OCI-LY1 (cell line): ENCODE results near the gene MFN1.

Experiments
- H2AFZ ChIP-seq: fragments of 200-600 bp; sonication (generic), shearing (Covaris generic); 2 replicates; pipeline ENCODE4 v1.6.0; 2014; ENCODE audit warnings: antibody characterized with exemption, mild to moderate bottlenecking, low read length
- H3F3A ChIP-seq: fragments of 200-600 bp; sonication (generic), shearing (Covaris generic); 2 replicates; pipeline ENCODE4 v1.6.0; 2014; ENCODE audit warnings: mild to moderate bottlenecking, antibody characterized with exemption, low read length, moderate library complexity; ENCODE audit not compliant: insufficient read depth
- H3K27ac ChIP-seq: fragments of 200-600 bp; sonication (generic); 2 replicates; pipeline ENCODE4 v1.5.1; 2014; ENCODE audit warnings: low read length, mixed run types, mild to moderate bottlenecking, low read depth; ENCODE audit not compliant: poor library complexity, severe bottlenecking
- H3K27me3 ChIP-seq: fragments of 200-600 bp; sonication (generic); 2 replicates; pipeline ENCODE4 v1.6.0; 2014; ENCODE audit warnings: antibody characterized with exemption, mild to moderate bottlenecking, low read length, moderate library complexity; ENCODE audit not compliant: insufficient read depth
- H3K36me3 ChIP-seq: fragments of 200-600 bp; sonication (generic); 2 replicates; pipeline ENCODE4 v1.6.1; 2014; ENCODE audit warnings: mild to moderate bottlenecking, antibody characterized with exemption, low read length, moderate library complexity, mixed read lengths; ENCODE audit not compliant: insufficient read depth
- H3K4me1 ChIP-seq: fragments of 200-600 bp; sonication (generic); 2 replicates; pipeline ENCODE4 v1.5.1; 2014; ENCODE audit warnings: mild to moderate bottlenecking, low read length, moderate library complexity; ENCODE audit not compliant: insufficient read depth, severe bottlenecking
- H3K4me2 ChIP-seq: fragments of 200-600 bp; sonication (generic), shearing (Covaris generic); 2 replicates; pipeline ENCODE4 v1.6.1; 2014; ENCODE audit warnings: low read length
- H3K4me3 ChIP-seq: fragments of 200-600 bp; sonication (generic); 2 replicates; pipeline ENCODE4 v1.5.1; 2014; ENCODE audit warnings: low read length, low read depth, mild to moderate bottlenecking, mixed read lengths; ENCODE audit not compliant: poor library complexity, severe bottlenecking
- H3K79me2 ChIP-seq: fragments of 200-600 bp; shearing (Covaris generic); 2 replicates; pipeline ENCODE4 v1.6.1; 2016; ENCODE audit warnings: mixed run types, low read length, mixed read lengths; ENCODE audit not compliant: insufficient read depth
- H3K9ac ChIP-seq: fragments of 200-600 bp; sonication (generic), shearing (Covaris generic); 2 replicates; pipeline ENCODE4 v1.6.1; 2014; ENCODE audit warnings: mild to moderate bottlenecking, low read length, mixed read lengths
- H3K9me2 ChIP-seq: fragments of 200-600 bp; sonication (generic), shearing (Covaris generic); 2 replicates; pipeline ENCODE4 v1.6.1; 2014; ENCODE audit warnings: low read depth, mild to moderate bottlenecking, low read length, mixed read lengths
- H3K9me3 ChIP-seq: fragments of 200-600 bp; shearing (Covaris generic); 2 replicates; pipeline ENCODE4 v1.6.1; 2014; ENCODE audit warnings: low read length, mixed read lengths
- H4K20me1 ChIP-seq: fragments of 200-600 bp; sonication (generic), shearing (Covaris generic); 2 replicates; pipeline ENCODE4 v1.6.0; 2016; ENCODE audit warnings: mild to moderate bottlenecking, low read length; ENCODE audit not compliant: insufficient read depth
- EZH2 ChIP-seq: fragments of 200-600 bp; sonication (generic), shearing (Covaris generic); IDR thresholded peaks from 2 replicates; pipeline ENCODE4 v1.8.0; 2017; ENCODE audit warnings: borderline replicate concordance, mixed run types, mild to moderate bottlenecking, antibody characterized with exemption, low read length, moderate library complexity, mixed read lengths
- TF ChIP-seq, protein P1 (sequence below): fragments of 200-600 bp; sonication (generic), shearing (Covaris generic); IDR thresholded peaks from 2 replicates; pipeline ENCODE4 v1.5.1; 2017; ENCODE audit warnings: mild to moderate bottlenecking, antibody characterized with exemption, low read length, moderate library complexity, mixed read lengths

Gene MFN1

DNA sequence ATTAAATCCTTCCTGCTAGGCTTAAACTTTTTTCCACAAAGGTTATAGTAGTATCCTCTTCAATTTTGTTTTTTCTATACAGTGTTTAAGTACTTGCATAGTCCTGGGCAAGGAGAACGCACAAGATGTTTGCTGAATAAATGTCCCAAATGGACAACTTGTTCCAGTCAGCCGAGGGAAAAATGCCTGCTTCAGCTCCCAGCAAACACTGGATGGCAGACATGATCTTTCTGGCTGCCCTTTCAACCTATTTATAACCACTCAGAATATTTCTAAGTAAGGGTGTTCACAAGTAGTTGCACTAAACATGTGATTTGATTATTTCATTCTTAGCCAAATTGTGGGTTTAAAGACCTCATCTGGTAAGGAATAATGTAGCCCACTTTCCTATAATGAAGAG, 74.0 kb downstream of the MFN1 start:
- Histone ChIP-seq H3K27me3 (no peaks in the 10 kb centered on the region), H3K27ac (no peak overlapping the region), H3K4me3 (no peak overlapping the region), H3F3A (no peaks in the 10 kb centered on the region), H3K9me3 (no peaks in the 10 kb centered on the region), H3K4me2 (no peak overlapping the region), H4K20me1 (no peaks in the 10 kb centered on the region), H2AFZ (no peak overlapping the region), H3K4me1 (no peaks in the 10 kb centered on the region), H3K36me3 (no peaks in the 10 kb centered on the region), H3K9ac (no peak overlapping the region), H3K79me2 (no peaks in the 10 kb centered on the region), H3K9me2 (no peaks in the 10 kb centered on the region)
- TF ChIP-seq EZH2 = no peak
- TF ChIP-seq, protein P1, sequence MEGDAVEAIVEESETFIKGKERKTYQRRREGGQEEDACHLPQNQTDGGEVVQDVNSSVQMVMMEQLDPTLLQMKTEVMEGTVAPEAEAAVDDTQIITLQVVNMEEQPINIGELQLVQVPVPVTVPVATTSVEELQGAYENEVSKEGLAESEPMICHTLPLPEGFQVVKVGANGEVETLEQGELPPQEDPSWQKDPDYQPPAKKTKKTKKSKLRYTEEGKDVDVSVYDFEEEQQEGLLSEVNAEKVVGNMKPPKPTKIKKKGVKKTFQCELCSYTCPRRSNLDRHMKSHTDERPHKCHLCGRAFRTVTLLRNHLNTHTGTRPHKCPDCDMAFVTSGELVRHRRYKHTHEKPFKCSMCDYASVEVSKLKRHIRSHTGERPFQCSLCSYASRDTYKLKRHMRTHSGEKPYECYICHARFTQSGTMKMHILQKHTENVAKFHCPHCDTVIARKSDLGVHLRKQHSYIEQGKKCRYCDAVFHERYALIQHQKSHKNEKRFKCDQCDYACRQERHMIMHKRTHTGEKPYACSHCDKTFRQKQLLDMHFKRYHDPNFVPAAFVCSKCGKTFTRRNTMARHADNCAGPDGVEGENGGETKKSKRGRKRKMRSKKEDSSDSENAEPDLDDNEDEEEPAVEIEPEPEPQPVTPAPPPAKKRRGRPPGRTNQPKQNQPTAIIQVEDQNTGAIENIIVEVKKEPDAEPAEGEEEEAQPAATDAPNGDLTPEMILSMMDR = peak; percentile 31; the same call in 1 of the 2 replicates

DNA sequence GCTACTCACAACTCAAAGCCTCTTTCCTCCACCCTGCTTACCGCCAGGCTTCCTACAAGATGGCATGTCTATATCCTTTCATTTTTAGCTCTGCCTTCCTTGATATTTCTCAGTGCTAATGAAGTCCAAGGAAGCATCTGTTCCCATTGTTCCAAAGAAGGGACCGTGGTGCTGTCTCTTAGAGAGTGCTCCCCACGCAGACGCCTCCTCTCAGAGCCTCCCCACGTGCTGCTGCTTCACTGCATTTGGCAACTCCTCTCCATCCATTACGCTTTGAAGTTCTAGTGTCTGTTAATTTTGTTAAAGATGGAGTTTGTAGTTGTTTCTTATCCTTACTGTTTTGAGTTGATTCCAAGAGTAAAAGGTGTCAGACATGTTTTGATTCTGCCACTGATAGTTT, 77.6 kb downstream of the MFN1 start:
- Histone ChIP-seq H3K4me2 (no peak overlapping the region), H3K27me3 (no peaks in the 10 kb centered on the region), H2AFZ (no peak overlapping the region), H4K20me1 (no peaks in the 10 kb centered on the region), H3K27ac (no peak overlapping the region), H3K79me2 (no peaks in the 10 kb centered on the region), H3F3A (no peaks in the 10 kb centered on the region), H3K4me3 (no peak overlapping the region), H3K36me3 (no peaks in the 10 kb centered on the region), H3K9me3 (no peaks in the 10 kb centered on the region), H3K9me2 (no peaks in the 10 kb centered on the region), H3K9ac (no peak overlapping the region), H3K4me1 (no peaks in the 10 kb centered on the region)
- TF ChIP-seq, protein P1 = no peak
- no peak for TF ChIP-seq EZH2

DNA sequence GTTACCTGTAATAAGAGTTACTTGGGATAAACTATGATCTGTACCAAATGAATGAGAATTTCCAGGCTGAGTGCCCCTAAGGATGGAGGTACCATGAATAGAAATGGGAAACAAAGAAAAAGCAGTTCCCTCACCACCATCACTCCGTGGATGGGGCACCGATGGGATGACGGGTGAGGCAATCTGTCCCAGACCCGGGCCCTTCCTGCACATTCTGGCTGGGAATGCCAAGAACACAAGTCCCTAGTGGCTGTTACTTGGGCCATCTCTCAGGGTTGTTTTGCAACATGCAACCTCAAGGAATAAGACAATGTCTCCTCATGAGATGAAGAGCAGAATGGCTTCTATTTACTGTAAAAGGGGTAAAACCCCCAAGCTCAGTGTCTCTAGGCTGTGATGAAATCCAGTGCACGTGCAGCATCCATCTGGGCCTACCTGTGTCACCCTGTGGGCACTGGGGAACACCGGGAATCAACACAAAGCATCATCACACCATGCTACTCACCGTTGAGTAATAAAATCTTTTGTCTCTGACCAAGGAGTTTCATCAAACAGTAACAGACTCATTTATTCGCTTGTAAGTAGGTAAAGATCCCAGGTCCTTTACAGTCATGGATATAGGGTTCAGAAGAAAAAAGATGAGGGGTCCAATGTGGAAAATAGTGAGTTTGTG, 81.5 kb downstream of the MFN1 start:
- peaks cover 10% of the 10 kb centered on the region for H3K4me1 ChIP-seq
- H3K79me2 ChIP-seq = no peaks in the 10 kb centered on the region
- H3K9ac ChIP-seq = no peak overlapping the region
- H4K20me1 ChIP-seq = no peaks in the 10 kb centered on the region
- no peak overlapping the region for H3K4me2 ChIP-seq
- no peaks in the 10 kb centered on the region for H3F3A ChIP-seq
- no peaks in the 10 kb centered on the region for H3K36me3 ChIP-seq
- H3K27ac ChIP-seq = no peak overlapping the region
- no peak overlapping the region for H3K4me3 ChIP-seq
- H3K27me3 ChIP-seq = no peaks in the 10 kb centered on the region
- H3K9me3 ChIP-seq = no peaks in the 10 kb centered on the region
- no peak overlapping the region for H2AFZ ChIP-seq
- no peaks in the 10 kb centered on the region for H3K9me2 ChIP-seq
- TF ChIP-seq, protein P1 = no peak
- TF ChIP-seq EZH2 = no peak
